ENCODE measurements around the gene NAALAD2.
"Not testable (repeated sequence)": the region's sequence is repeated elsewhere in the genome, so short reads cannot be mapped to it uniquely, and the experiment has no call there.

The NAALAD2 gene

DNA sequence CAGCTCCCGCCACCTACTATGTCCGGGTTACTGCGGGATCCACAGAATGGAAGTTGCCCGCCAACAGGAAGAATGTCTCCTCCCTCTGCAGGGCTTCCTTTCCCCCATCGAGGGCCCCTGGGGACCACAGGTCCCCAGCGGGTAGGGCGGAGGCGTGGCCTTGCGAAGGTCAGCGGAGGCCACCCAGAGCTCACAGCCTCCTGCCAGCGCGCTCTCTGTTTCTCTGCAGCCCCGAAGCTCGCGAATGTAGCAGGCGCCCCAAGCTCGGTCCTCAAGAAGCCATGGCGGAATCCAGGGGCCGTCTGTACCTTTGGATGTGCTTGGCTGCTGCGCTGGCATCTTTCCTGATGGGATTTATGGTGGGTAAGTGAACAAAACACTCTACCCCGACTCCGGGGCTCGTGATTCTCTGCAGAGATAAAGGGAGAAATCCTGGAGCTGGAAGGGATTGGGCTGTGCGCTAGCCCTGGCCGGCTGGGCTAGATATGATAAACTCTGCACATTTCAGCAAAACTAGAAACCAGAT, at the start of gene NAALAD2:
Gene NAALAD2, plus strand, starts transcription at position 186 of the 526 bp plus-strand sequence. Its CDS starts 96 bp downstream, at position 282.
- no peak for DNase-seq (ENCODE audit: low read depth in 1 of 2, low spot score in 1 of 2)

DNA sequence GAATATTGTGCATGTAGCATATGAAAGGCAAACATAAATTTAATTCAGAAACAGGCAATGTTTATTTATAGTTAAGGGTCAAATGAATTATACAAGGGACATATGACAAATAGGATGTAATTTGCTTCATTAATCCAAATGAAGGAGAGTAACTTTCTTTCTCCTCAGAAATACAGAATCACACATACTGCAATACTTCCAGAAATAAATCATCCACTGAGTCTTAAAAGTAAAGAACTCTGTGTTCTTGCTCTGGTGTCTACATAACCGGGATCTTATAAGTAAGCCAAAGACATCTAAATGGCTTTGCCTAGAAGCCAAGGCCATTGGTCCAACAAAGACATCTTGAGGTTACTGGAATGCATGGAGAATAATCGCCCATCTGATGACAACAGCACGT, 48.8 kb upstream of the NAALAD2 start, which contains the start of gene UBTFL1:
Gene UBTFL1, plus strand, starts transcription at position 301 of the 400 bp plus-strand sequence. Its CDS starts 0 bp downstream, at position 301.
- DNase-seq (ENCODE audit: low read depth in 1 of 2, low spot score in 1 of 2), result not testable (repeated sequence)

DNA sequence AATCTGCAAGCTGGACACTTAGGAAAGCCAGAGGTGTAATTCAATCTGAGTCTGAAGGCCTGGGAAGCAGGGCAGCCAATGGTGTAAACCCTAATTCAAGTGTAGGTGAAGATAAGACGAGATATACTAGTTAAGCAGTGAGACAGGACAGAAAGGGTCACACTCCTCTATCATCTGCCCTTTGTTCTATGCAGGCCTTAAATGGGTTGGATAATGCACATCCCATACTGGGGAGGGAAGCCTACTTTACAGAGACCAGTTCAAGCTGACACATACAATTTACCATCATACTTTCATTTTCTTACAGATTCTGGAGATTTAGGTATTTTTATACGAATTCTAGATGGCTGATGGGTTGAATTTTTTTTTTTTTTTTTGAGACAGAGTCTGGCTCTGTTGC, 45.7 kb upstream of the NAALAD2 start:
- DNase-seq (ENCODE audit: low read depth in 1 of 2, low spot score in 1 of 2), result not testable (repeated sequence)

DNA sequence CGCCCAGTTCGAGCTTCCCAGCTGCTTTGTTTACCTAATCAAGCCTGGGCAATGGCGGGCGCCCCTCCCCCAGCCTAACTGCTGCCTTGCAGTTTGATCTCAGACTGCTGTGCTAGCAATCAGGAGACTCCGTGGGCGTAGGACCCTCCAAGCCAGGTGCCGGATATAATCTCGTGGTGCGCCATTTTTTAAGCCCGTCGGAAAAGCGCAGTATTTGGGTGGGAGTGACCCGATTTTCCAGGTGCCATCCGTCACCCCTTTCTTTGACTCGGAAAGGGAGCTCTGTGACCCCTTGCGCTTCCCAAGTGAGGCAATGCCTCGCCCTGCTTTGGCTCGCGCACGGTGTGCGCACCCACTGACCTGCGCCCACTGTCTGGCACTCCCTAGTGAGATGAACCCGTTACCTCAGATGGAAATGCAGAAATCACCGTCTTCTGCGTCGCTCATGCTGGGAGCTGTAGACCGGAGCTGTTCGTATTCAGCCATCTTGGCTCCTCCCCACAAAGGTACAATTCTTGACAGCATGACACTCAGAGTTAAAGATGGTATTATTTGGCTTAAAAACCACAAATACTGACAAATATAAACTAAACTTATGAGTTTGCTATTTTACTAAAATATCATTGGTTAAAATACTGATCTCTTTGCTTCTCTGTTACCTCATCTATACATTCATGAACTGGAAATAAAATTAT, 39.1 kb upstream of the NAALAD2 start:
- DNase-seq (ENCODE audit: low read depth in 1 of 2, low spot score in 1 of 2), result not testable (repeated sequence)

DNA sequence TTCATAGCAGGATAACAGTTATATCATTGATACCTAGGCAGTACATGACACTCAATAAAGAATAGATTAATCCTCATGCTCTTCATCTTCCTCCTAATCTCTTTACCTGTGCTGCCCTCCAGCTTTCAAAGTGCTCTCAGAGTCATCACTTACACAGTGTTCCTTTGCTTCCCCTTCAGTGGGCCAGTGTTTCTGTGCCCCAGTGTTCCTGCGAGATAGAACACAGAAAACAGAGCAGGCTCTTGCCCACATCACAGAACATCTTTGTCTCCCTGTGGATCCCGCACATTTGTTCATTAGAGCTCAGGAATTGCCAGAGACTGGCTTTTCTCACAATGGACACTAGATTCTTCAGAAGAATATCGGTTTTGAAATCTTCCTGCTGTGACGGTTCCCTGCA, 36.2 kb upstream of the NAALAD2 start:
- DNase-seq (ENCODE audit: low read depth in 1 of 2, low spot score in 1 of 2), result not testable (repeated sequence)

DNA sequence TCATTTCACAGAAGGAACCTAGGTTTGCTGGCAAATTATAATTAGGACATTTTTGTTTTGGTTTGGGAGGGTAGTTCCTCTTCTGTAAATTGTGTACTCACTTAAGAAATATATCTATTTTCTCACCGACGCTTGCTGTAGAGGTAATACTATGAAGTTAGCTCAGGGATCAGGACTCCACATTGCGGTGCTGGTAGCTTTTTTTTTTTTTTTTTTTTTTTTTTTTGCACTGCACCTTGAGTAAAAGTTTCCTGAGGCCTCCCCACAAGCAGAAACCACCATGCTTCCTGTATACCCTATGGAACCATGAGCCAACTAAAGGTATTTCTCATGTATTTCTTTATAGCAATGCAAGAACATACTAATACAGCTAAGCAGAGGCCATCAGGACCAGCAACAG, 34.0 kb upstream of the NAALAD2 start:
- DNase-seq (ENCODE audit: low read depth in 1 of 2, low spot score in 1 of 2), result no peak

DNA sequence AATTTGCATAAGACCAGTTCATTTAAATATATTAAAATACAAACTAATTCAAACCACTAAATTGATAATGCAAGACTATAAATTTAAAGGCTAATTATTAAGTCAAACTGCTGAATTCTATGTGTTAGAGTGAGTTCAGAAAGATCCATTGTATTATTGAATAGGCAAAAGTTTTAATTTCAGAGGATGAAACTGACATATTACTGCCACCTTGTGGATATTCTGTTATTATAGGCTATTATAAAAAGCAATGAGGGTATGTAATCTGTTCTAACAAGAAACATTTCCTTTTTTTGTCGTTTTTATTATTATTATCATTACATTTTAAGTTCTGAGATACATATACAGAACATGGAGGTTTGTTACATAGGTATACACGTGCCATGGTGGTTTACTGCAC, 20.9 kb upstream of the NAALAD2 start:
- no peak for DNase-seq (ENCODE audit: low read depth in 1 of 2, low spot score in 1 of 2)

DNA sequence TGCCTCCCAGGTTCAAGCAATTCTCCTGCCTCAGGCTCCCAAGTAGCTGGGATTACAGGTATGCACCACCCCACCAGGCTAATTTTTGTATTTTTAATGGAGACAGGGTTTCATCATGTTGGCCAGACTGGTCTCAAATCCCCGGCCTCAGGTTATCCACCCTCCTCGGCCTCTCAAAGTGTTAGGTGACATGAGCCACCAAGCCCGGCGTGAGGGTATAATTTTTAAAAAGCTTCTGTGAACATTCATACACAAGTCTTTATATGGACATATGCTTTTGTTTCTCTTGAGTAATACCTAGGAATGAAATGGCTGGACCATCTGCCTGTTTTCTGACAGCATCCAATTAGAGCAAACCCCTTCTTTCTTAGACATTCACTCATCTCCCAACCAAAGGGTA, 14.3 kb upstream of the NAALAD2 start:
- no peak for DNase-seq (ENCODE audit: low read depth in 1 of 2, low spot score in 1 of 2)

DNA sequence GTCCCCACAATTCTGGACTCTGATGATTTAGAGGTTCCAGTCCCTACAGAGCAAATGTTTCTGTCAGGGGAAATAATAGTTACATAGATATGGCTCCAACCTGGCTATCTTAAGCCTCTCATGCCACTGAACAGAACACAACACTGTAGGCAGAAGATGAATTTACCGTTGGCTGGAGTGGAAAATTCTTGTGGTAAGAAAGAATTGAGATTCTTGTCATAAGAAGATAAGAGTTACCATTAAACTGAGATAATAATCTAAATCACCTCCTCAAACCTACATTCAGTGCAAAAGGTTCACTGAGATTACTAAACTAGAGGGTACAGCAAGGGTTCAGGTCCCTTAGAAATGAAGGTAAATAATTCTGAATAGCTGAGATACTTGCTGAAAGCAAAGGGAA, 10.1 kb upstream of the NAALAD2 start:
- DNase-seq (ENCODE audit: low read depth in 1 of 2, low spot score in 1 of 2), result no peak

DNA sequence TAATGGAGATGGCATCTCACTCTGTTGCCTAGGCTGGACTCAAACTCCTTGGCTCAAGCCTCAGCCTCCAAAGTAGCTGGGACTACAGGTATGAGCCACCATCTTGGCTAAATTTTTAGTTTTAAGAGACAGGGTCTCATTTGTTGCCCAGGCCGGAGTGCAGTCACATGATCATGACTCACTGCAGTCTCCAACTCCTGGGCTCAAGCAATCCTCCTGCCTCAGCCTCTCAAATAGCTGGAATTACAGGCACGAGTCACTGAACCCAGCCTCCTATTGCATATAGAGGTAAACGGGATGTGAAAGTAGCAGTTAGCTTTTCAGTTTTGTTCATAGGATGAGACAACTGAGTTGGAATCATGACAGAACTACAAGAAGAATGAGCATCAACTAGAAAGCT, 9.5 kb upstream of the NAALAD2 start:
- no peak for DNase-seq (ENCODE audit: low read depth in 1 of 2, low spot score in 1 of 2)

DNA sequence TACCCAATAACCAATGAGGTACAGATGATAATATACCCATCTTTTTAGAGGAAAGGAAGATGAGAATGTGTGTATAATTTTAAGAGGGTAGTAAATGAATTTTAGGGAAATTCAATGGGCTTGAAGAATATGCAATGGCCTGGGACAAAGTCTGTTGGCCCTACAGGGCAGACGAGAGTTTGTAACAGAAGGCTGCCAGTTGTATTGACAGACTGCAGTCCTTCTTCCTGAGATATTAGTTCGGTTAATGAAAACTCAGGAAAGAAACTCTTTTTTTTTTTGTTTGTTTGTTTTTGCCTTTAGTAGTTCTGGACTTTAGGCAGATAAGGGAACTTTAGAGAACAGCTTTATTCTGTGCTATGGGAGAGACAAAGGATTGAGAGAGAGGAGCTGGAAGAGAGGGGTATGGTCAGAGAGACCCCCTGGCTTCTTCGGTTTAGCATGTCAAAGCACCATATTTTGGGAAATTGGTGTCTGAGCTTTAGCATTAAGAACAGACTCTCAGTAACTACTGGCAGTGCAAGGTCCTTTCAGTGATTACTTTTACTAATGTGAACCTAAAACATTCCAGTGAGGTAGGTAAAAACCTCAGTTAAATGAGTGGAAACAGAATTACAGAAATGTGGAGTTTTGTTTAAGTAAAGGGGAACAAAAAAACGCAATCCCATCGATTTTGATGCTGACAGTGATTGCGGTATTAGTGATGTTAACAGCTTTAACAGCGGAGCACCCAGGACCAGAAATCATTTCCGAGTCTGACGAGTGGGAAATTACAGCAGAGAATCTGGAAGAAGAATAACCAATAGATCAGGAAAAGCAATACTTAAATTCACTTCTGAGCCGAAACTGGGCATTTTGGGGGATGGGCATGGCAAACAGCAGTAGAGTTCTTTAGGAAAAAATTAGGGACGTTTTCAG, 644 bp upstream of the NAALAD2 start:
- no peak for DNase-seq (ENCODE audit: low read depth in 1 of 2, low spot score in 1 of 2)

DNA sequence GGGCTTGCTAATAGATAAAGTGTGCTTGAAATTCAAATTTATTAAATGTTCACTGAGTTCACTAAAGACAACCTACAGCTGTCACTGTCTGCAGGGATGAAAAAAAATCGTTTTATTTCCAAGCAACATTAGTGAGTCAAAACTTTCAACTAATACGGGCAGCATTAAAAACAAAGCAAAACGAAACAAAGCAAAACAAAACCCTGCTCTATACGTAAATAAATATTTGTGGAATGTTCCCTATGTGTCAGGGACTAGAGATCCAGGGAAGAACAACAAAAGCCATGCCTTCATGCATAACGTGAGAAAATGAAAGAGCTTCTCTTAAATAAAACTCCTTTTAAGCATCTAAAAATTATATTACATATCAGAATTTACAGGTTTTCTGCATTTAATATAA, 553 bp downstream of the NAALAD2 start:
- no peak for DNase-seq (ENCODE audit: low read depth in 1 of 2, low spot score in 1 of 2)

DNA sequence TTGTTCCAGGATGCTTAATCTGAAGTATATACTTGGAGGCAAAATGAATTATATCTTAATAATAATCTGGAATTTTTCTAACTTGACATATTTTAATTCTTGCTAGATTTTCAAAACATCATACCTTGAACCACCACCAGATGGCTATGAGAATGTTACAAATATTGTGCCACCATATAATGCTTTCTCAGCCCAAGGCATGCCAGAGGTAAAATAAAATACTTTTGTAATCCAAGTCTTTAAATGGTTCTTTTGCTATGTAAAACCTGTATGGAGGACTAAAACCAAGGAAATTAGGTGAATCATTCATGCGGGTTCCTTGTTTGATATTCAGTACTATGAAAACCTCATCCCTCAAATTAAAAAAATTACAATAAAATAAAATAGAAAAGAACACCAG, 14.4 kb downstream of the NAALAD2 start:
- DNase-seq (ENCODE audit: low read depth in 1 of 2, low spot score in 1 of 2), result no peak

DNA sequence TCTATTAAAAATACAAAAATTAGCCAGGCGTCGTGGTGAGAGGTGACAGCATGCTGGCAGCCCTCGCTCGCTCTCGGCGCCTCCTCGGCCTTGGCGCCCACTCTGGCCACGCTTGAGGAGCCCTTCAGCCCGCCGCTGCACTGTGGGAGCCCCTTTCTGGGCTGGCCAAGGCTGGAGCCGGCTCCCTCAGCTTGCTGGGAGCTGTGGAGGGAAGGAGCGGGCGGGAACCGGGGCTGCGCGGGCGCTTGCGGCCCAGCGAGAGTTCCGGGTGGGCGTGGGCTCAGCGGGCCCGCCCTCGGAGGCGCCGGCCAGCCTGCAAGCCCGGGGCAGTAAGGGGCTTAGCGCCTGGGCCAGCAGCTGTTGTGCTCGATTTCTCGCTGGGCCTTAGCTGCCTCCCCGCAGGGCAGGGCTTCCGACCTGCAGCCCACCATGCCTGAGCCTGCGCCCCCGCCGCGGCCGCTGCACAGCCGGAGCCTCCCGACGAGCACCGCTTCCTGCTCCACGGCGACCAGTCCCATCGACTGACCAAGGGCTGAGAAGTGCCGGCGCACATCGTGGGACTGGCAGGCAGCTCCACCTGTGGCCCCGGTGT, 32.6 kb downstream of the NAALAD2 start:
- DNase-seq (ENCODE audit: low read depth in 1 of 2, low spot score in 1 of 2), result not testable (repeated sequence)

DNA sequence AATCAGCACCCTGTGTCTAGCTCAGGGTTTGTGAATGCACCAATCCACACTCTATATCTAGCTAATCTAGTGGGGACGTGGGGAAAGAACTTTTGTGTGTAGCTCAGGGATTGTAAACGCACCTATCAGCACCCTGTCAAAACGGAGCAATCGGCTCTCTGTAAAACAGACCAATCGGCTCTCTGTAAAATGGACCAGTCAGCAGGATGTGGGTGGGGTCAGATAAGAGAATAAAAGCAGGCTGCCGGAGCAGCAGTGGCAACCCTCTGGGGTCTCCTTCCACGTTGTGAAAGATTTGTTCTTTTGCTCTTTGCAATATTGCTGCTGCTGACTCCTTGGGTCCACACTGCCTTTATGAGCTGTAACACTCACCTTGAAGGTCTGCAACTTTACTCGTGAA, 33.2 kb downstream of the NAALAD2 start:
- DNase-seq (ENCODE audit: low read depth in 1 of 2, low spot score in 1 of 2), result not testable (repeated sequence)

DNA sequence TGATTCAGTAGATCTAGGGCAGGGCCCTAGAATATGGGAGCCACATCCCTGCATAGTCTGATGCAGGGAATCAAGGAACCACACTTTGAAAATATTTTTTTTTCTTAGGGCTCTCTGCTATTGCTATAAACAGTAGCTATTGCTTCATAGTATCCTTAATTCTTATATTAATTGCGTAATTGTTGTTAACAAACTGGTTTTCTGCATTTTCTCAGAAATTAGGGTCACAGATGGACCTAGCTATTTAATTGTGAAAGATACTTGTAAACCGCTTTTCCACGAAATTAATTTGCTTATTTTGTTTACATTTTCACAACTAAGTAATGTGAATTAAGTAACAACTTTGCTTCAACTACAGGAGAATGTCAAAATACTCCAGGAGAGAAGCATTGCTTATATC, 34.1 kb downstream of the NAALAD2 start:
- DNase-seq (ENCODE audit: low read depth in 1 of 2, low spot score in 1 of 2), result no peak

DNA sequence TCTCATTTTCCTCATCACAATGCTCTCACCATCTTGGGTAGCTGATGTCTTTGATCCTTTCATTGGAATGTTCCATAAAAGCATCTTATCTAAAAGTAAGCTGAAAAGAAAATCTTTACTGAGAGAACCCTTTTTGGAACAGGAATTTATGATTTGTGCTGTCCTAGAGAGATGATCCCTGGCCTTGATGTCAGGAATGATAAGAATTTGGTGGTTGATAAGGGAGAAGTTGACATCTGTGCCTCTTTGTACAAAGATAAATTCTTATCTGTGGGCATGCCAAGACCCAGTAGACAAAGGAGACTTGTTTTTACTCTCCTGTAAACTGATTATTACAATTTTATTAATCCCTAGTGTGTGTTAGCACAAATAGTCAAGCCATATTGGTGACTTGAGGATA, 36.9 kb downstream of the NAALAD2 start:
- no peak for DNase-seq (ENCODE audit: low read depth in 1 of 2, low spot score in 1 of 2)

DNA sequence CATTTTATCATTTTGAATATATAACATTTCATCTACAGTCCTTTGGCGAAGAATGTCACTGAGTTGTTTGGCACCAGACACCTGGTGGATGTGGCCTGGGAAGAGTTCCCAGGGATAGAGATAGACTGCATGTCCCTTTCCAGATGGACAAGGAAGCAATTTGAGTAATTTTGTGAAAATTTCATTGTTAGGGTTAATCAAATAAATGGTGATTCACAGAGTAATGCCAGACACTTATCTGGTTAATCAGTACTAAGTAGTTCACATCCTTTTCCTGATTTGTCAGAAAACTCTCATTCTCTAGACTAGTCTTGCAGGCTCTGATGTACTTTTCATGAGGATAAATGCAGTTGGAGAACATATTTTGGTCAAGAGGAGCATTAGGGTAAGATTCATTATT, 41.6 kb downstream of the NAALAD2 start:
- no peak for DNase-seq (ENCODE audit: low read depth in 1 of 2, low spot score in 1 of 2)

DNA sequence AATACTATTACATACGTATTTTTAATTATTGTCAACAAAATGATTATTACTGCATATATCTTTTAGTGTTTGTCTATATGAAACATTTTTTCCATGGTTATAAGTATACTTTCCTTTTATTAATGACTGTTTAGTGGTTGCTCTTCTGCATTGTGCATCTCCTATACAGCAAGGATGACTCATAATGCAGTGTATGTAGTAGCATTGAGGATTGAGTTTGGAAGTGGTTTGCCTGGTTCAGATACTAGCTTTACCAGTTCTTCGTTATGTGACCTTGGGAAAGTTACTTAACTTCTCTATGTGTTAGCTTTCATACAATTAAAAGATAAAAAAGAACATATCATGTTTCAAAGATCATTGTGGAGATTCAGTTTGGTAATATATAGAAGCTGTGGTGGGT, 44.3 kb downstream of the NAALAD2 start:
- no peak for DNase-seq (ENCODE audit: low read depth in 1 of 2, low spot score in 1 of 2)

DNA sequence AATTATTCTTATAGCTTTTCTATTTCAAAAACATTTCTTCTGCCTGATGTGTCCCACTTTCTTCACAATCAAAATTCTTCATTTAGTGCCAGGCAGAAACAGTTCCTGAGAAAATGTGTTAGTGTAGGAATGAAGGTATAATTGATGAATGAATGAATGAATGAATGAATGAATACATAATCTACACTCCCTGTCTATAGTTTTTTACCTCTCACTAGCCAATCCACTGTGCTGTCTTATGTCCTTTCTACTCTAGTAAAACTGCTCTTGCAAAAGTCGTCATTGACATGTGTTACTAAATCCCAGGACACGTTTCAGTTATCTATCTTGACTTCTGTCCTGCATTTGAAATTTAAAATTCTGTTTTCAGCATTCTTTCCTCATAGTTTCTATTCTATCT, 45.5 kb downstream of the NAALAD2 start:
- no peak for DNase-seq (ENCODE audit: low read depth in 1 of 2, low spot score in 1 of 2)

DNA sequence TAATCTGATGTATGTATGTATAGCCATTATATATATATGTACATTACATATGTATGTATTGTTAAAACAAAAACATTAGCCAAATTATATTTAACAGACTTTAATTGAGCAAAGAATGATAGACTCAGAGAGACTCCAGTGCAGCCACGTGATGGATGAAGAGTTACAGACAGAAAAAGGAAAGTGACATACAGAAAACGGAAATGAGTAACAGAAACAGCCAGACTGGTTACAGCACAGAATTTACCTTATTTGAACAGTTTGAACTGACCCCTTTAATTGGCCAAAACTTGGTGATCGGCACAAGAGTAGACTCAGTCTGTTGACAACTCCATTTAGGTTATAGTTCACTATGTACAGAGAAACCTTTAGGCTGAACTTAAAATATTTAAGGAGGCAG, 53.4 kb downstream of the NAALAD2 start:
- no peak for DNase-seq (ENCODE audit: low read depth in 1 of 2, low spot score in 1 of 2)

DNA sequence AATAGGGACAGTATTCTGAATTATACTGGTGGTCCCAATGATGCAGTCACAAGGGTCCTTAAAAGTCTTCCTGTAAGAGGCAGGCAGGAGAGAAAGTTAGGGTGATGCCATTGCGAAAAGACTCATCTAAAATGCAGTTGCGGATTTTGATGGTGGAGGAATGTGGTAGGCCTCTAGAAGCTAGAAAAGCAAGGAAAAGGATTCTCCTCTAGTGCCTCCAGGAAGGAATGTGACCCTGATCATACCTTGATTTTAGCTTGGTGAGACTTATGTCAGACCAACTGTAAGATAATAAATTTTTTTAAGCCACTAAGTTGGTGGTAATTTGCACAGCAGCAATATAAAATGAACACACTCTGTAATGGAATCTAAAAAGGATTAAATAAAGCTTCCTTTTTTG, 54.5 kb downstream of the NAALAD2 start:
- no peak for DNase-seq (ENCODE audit: low read depth in 1 of 2, low spot score in 1 of 2)
